Raji (cell line): Measurements from ENCODE around the gene MRPL44.

Experiments
- POLR2A ChIP-seq: IDR thresholded peaks from 2 replicates; pipeline ENCODE4 v1.6.1; 2011; ENCODE audit warnings: low read depth, low read length, control low read depth; ENCODE audit not compliant: insufficient read depth

Gene MRPL44

DNA sequence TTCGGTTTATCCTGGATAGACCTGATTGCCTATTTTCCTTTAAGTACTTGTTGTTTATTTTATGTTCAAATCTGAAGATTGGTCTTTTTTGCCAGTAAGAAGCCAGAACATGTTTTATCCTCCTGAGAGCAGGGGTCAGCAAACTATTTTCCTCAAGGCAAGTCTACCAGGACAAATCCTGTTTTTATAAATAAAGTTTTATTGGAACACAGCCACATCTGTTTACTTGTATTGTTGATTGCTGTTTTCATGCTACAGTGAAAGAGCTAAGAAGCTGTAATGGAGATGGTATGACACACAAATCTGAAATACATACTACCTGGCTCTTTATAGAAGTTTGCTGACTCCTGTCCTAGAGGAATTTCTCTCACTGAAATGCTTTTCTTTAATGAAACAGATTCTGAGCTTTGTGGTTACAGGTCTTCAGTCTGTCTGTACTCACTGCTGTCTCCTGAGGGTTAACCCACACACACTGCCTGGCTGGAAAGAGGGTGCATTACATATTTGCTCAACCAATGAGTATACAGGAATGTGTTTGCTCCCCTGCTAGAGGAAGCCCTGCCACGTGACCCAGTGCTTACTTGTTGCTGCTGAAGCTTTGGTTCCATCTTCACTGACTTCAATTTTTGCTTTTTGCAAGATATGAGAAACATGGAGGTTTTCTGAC lies 22.6 kb downstream of the MRPL44 start:
- TF ChIP-seq POLR2A, result no peak

- TF ChIP-seq POLR2A, result no peak
Measured at GRCh38 chr2:223980397-223980735, 23.1 kb downstream of the MRPL44 start.

DNA sequence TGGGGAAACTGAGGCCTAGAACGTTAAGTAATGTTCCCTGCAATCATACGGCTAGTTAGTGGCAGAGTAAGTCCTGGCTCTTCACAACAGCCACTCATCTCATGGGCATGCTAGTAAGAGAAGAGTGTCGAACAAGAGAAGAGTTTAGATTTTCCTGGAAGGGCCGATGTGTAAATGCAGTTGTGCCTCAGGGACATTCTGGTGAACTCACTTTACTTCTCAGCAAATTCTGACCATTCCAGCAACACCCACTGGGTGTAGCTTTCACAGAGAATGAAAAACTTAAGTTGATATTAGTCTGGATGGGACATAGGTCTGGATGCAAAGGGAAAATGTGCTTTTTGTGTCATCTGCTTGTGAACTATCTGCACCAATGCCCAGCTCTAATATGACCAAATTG lies 23.5 kb downstream of the MRPL44 start:
- no peak for TF ChIP-seq POLR2A

- TF ChIP-seq POLR2A, result no peak
Measured at GRCh38 chr2:223981241-223981640, 24.0 kb downstream of the MRPL44 start.

GRCh38 chr2:223989206-223989855 lies 32.1 kb downstream of the MRPL44 start:
- TF ChIP-seq POLR2A, result no peak

DNA sequence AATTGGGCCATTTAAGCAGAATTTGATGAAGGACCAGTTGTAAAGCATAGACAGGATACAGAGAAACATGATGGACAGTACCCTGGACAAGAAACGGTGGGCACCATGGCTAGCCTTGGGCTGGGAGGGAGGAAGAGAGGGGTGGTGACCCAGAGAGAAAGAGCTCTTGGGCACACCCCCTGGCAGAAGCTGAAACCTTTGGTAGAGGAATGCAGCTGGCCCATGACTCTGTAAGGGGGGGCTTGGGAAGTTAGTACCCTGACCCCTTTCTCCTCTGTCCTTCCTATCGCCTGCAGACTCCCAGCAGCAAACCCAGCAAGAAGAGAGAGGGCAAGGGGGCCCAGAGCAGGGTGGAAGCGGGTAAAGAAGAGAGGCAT lies 32.6 kb downstream of the MRPL44 start:
- TF ChIP-seq POLR2A, result no peak

DNA sequence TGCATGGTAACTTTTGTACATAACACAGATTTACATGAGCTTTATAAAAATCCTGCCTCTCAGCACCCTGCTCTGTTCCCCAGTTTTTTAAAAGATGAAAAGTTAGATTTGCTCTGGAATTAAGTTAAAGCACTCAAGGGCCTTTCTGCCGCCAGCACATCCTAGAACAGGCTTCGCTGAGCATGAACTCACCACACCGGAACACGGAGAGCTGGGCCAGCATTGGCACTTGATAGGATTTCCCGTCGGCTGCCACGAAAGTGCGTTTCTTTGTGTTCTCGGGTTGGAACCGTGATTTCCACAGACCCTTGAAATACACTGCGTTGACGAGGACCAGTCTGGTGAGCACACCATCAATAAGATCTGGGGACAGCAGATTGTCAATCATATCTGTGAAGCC lies 34.3 kb downstream of the MRPL44 start:
- no peak for TF ChIP-seq POLR2A

DNA sequence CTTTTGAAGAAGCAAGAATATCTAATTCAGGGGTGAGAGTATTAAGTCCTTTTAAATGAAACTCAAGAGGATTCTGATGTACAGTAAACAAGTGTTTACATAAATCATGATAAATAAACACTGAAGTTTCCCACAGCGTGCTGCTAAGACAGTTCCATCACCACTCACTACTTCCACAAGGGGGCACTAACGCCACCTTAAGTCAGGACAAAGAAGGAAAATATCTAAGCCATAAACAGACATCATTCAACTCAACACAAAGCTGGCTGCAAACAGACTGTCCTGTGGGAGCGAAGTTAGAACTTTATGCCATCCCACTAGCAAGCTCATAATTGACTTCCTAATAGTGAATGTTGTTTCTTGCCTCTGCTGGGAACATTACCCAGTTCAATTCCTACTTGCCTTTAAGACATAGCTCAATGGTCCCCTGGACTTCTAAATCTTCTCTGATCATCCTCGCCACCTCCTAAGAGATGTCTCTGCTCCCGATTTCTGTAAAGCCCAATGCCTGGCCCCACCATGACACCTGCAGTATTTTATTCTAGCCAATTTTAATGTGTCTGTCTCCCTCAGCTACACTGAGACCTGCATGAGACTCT lies 36.5 kb downstream of the MRPL44 start:
- no peak for TF ChIP-seq POLR2A

DNA sequence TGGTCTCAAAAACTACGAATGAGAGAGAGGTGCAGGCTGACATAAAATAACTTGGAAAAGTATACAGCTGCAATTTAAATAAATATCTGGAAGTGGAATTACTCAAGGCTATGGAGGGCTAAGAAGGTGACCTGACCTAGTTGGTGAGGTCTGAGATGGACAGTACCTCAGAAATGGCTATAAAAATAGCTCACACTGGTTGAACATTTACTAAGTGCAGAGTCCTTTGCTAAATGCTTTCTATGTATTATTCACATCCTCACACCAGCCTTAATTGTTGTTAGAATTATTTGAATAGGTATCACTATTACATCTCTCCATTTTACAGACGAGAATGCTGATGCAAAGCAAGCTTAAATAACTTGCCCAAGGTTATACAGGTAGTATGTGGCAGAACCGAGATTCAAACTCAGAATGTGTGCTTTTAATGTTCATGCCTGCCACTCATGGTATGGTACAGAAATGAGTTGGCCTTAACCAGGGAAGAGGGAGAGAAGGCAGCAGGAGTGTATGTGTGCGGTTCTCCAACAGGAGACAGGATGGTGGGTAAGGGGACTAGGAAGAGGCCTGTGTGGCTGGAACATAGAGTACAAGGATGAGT lies 37.4 kb downstream of the MRPL44 start:
- no peak for TF ChIP-seq POLR2A

GRCh38 chr2:223995569-223995968 lies 38.3 kb downstream of the MRPL44 start:
- TF ChIP-seq POLR2A, result no peak

DNA sequence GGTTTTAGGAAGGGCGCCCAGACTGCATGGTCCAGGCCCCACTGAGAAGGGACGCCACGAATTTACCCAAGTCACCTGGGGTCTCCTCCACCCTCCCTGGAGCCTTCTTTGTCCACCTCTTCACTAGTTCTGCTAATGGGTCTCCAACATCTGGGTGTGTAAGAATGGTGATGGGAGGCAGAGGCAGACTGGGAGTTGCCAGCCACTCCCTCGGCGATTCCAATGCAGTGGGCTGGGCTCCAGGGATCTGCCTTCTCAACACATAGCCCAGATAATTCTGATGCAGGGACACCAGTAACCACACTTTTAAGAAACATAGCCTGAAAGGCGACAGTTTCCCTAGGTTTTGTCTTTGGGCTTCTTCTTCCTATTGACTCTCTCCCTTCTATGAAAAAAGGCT lies 39.1 kb downstream of the MRPL44 start:
- no peak for TF ChIP-seq POLR2A

DNA sequence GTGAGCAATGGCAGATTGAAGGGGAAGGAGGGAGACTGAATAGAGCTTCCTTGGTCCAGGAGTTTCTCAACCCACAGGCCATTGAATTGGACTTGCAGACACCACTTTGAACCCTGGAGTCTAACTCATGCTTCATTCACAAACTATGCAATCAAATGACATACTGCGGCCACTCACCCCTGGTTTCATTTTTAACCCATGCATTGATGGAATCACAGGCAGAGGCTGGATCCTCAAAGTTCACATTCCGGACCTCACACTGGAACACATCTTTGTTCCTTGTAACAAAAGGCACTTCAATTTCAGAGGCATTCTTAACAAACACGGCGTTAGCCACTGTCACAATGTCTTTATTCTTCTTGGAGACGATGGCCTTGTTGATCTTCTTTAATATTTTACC lies 40.7 kb downstream of the MRPL44 start:
- TF ChIP-seq POLR2A, result no peak

- no peak for TF ChIP-seq POLR2A
Measured at GRCh38 chr2:223998948-223999347, 41.7 kb downstream of the MRPL44 start.

GRCh38 chr2:223999862-224000261 lies 42.6 kb downstream of the MRPL44 start:
- TF ChIP-seq POLR2A, result no peak

GRCh38 chr2:224004105-224004695 lies 46.9 kb downstream of the MRPL44 start:
- no peak for TF ChIP-seq POLR2A

GRCh38 chr2:224008702-224009261 lies 51.5 kb downstream of the MRPL44 start:
- TF ChIP-seq POLR2A, result no peak

DNA sequence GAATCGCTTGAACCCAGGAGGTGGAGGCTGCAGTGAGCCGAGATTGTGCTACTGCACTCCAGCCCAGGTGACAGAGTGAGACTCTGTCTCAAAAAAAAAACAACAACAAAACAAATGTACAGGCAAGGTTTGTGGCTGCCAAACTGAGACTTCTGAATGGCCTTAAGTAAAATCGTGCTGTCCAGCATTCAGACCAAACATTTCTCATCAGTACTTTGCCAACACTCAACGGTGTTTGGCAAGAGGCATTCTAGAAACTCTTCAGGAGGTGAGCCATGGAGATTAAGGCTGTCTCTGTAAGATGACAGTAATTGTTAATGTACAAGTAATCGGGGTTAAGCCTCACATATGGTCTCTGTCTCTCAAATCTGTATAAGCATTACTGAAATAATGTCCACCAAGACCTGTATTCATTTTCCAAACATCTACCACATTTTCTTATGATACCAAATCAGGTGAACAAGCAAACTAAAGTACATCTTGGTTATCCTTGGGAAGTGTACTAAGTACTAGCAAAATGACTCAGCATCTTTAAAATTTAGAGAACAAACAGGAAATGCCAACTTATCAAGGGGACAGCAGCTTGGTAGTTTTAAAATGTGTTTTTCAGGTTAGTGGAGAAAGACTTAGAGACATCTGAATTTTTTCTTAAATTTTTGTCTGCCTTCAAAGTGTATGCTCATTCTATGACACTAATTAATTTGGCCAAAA lies 52.5 kb downstream of the MRPL44 start:
- no peak for TF ChIP-seq POLR2A
